ENCODE measurements around the gene ZPBP. TPM values are rescaled to one million over a fixed set of nuclear protein-coding genes. Genes with fewer than 3 reads are reported as not detected.
"Not testable (repeated sequence)": the region's sequence is repeated elsewhere in the genome, so short reads cannot be mapped to it uniquely, and the experiment has no call there.

The ZPBP gene
- total RNA-seq, 2 experiments from 2014 or later: not detected

GRCh38 chr7:50088463-50089129 is 4.5 kb downstream of the ZPBP start:
- ATAC-seq (ENCODE audit: low read depth): no peak

GRCh38 chr7:50085344-50085743 is 7.7 kb downstream of the ZPBP start:
- Mint-ChIP-seq H3K4me3 (no peak overlapping the region), H3K9me3 (no peaks in the 10 kb centered on the region), H3K27me3 (peaks cover 39% of the 10 kb centered on the region), H3K4me1 (peaks cover 2% of the 10 kb centered on the region), H3K27ac (no peak overlapping the region), H3K36me3 (no peaks in the 10 kb centered on the region)
- ATAC-seq (ENCODE audit: low read depth) (no peak), DNase-seq (no peak)
- POLR2A ChIA-PET: no interaction called here

More at GRCh38 chr7:50088463-50089129, 4.5 kb downstream of the ZPBP start:
- DNase-seq: no peak
- Mint-ChIP-seq H3K27me3 (peaks cover 24% of the 10 kb centered on the region), H3K27ac (no peak overlapping the region), H3K4me3 (no peak overlapping the region), H3K9me3 (no peaks in the 10 kb centered on the region), H3K4me1 (peaks cover 10% of the 10 kb centered on the region), H3K36me3 (no peaks in the 10 kb centered on the region)
- POLR2A ChIA-PET: no interaction called here

- Mint-ChIP-seq H3K27me3 (peaks cover 41% of the 10 kb centered on the region), H3K36me3 (peaks cover 8% of the 10 kb centered on the region), H3K27ac (no peak overlapping the region), H3K4me1 (peaks cover 17% of the 10 kb centered on the region), H3K9me3 (peaks cover 12% of the 10 kb centered on the region), H3K4me3 (no peak overlapping the region)
- DNase-seq (no peak), ATAC-seq (ENCODE audit: low read depth) (no peak)
- POLR2A ChIA-PET: no interaction called here
Measured at GRCh38 chr7:50073093-50073492, 20.0 kb downstream of the ZPBP start.

- Mint-ChIP-seq H3K27ac (peak overlapping the region; percentile 96), H3K4me3 (peak overlapping the region; percentile 94), H3K36me3 (peaks cover 8% of the 10 kb centered on the region), H3K9me3 (peaks cover 12% of the 10 kb centered on the region), H3K4me1 (peaks cover 17% of the 10 kb centered on the region), H3K27me3 (peaks cover 11% of the 10 kb centered on the region)
- POLR2A ChIA-PET: interaction anchor here (0.6 to 1.4 kb wide), 2 partner anchors 379 to 470 kb away, joined by 3 to 4 read pairs; no protein-coding TSS in a partner anchor
- peak; percentile 56 for DNase-seq
- peak; percentile 86 for ATAC-seq (ENCODE audit: low read depth)
Measured at GRCh38 chr7:50069613-50070012, 23.4 kb downstream of the ZPBP start.

GRCh38 chr7:50068850-50069551 is 24.0 kb downstream of the ZPBP start:
- DNase-seq (no peak), ATAC-seq (ENCODE audit: low read depth) (peak; percentile 72)
- Mint-ChIP-seq H3K27ac (peak overlapping the region; percentile 96), H3K4me3 (peak overlapping the region; percentile 94), H3K9me3 (peaks cover 12% of the 10 kb centered on the region), H3K4me1 (peaks cover 17% of the 10 kb centered on the region), H3K36me3 (peaks cover 8% of the 10 kb centered on the region), H3K27me3 (peaks cover 8% of the 10 kb centered on the region)
- POLR2A ChIA-PET: interaction anchor here (0.6 to 1.4 kb wide), 2 partner anchors 380 to 471 kb away, joined by 3 to 4 read pairs; no protein-coding TSS in a partner anchor

DNA sequence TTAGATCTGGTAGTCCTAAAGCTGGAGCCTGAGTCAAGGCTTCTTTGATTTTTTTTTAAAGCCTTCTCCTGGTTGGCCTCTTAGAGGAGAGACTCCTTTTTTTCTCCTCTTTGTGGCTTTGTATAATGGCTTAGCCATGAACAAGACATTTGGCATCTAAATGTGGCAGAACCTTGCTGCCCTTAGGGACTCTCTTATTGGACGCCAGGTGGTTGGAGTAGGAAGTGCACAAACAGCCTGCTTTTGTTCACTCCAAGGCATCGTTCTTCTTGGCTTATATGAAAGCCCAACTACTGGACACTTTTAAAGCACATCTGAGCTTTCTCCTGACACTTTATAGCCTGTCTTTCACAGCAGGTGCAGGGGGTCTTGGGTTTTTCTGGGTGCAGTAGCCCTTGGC is 25.0 kb downstream of the ZPBP start:
- Mint-ChIP-seq H3K4me1 (peaks cover 17% of the 10 kb centered on the region), H3K9me3 (peaks cover 8% of the 10 kb centered on the region), H3K36me3 (peaks cover 5% of the 10 kb centered on the region), H3K27ac (peak overlapping the region; percentile 96), H3K27me3 (peaks cover 4% of the 10 kb centered on the region), H3K4me3 (peak overlapping the region; percentile 94)
- POLR2A ChIA-PET: no interaction called here
- ATAC-seq (ENCODE audit: low read depth): peak; percentile 38
- DNase-seq: no peak

GRCh38 chr7:50062951-50063350 is 30.1 kb downstream of the ZPBP start:
- DNase-seq: no peak
- Mint-ChIP-seq H3K4me3 (no peak overlapping the region), H3K27ac (no peak overlapping the region), H3K36me3 (no peaks in the 10 kb centered on the region), H3K27me3 (peaks cover 14% of the 10 kb centered on the region), H3K9me3 (peaks cover 3% of the 10 kb centered on the region), H3K4me1 (no peaks in the 10 kb centered on the region)
- no peak for ATAC-seq (ENCODE audit: low read depth)
- POLR2A ChIA-PET: no interaction called here

DNA sequence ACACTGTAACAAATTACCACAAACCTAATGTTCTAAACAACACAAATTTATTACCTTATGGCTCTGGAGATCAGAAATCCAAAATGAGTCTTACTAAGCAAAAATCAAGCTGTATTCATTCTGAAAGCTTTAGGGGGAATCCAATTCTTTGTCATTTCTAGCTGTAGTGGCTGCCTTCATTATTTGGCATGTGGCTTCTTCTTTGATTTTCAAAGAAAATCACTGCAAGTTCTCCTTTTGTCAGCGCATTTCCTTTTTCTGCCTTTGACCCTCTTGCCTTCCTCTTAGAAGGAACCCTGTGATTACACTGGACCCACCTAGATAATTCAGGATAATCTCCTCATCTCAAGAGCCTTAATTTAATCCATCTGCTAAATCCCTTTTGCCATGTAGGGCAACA is 36.9 kb downstream of the ZPBP start:
- peaks cover 22% of the 10 kb centered on the region for H3K27me3 Mint-ChIP-seq

GRCh38 chr7:50047716-50048115 is 45.3 kb downstream of the ZPBP start:
- DNase-seq: no peak
- H3K9me3 Mint-ChIP-seq: peaks cover 2% of the 10 kb centered on the region
- ATAC-seq (ENCODE audit: low read depth): no peak
- no peak overlapping the region for H3K27ac Mint-ChIP-seq
- no peaks in the 10 kb centered on the region for H3K4me1 Mint-ChIP-seq
- no peaks in the 10 kb centered on the region for H3K36me3 Mint-ChIP-seq
- H3K27me3 Mint-ChIP-seq: peaks cover 28% of the 10 kb centered on the region
- POLR2A ChIA-PET: no interaction called here
- H3K4me3 Mint-ChIP-seq: no peak overlapping the region

More for the DNA sequence above, 36.9 kb downstream of the ZPBP start:
- Mint-ChIP-seq H3K9me3 (no peaks in the 10 kb centered on the region), H3K27ac (no peak overlapping the region), H3K4me1 (no peaks in the 10 kb centered on the region), H3K4me3 (no peak overlapping the region), H3K36me3 (no peaks in the 10 kb centered on the region)
- no peak for DNase-seq
- POLR2A ChIA-PET: no interaction called here
- no peak for ATAC-seq (ENCODE audit: low read depth)

- ATAC-seq (ENCODE audit: low read depth); H3K27ac Mint-ChIP-seq; DNase-seq; H3K36me3 Mint-ChIP-seq; H3K4me3 Mint-ChIP-seq; H3K9me3 Mint-ChIP-seq; POLR2A ChIA-PET; H3K4me1 Mint-ChIP-seq: not testable (repeated sequence)
- H3K27me3 Mint-ChIP-seq: peaks cover 13% of the 10 kb centered on the region
Measured at GRCh38 chr7:50041165-50041564, 51.9 kb downstream of the ZPBP start.

GRCh38 chr7:50037086-50037485 is 56.0 kb downstream of the ZPBP start:
- peaks cover 10% of the 10 kb centered on the region for H3K27me3 Mint-ChIP-seq
- no peak for DNase-seq
- no peaks in the 10 kb centered on the region for H3K36me3 Mint-ChIP-seq
- no peak overlapping the region for H3K4me3 Mint-ChIP-seq
- no peak overlapping the region for H3K27ac Mint-ChIP-seq
- POLR2A ChIA-PET: no interaction called here
- no peak for ATAC-seq (ENCODE audit: low read depth)
- no peaks in the 10 kb centered on the region for H3K4me1 Mint-ChIP-seq
- no peaks in the 10 kb centered on the region for H3K9me3 Mint-ChIP-seq

DNA sequence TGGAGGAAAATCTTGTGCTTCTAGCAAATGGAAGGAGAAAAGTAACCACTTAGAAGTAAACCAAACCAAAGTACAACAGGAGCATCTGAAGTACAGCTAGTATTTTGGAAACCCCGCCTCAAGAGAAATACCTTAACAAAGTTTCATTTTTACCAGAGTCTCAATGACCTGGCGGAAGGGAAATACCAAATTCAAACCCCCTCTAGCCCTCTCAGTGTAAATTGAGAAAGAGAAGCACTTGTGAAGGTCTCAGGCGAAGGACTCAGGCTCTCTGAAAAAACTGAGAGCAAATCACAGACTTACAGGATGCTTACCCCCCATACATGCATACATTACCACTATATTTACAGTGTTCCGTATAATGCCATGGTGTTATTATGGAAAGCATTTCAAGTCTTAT is 70.1 kb downstream of the ZPBP start:
- POLR2A ChIA-PET: no interaction called here
- Mint-ChIP-seq H3K9me3 (no peaks in the 10 kb centered on the region), H3K4me3 (no peak overlapping the region), H3K27me3 (peaks cover 7% of the 10 kb centered on the region), H3K36me3 (no peaks in the 10 kb centered on the region), H3K4me1 (no peaks in the 10 kb centered on the region), H3K27ac (no peak overlapping the region)
- DNase-seq (no peak), ATAC-seq (ENCODE audit: low read depth) (no peak)

DNA sequence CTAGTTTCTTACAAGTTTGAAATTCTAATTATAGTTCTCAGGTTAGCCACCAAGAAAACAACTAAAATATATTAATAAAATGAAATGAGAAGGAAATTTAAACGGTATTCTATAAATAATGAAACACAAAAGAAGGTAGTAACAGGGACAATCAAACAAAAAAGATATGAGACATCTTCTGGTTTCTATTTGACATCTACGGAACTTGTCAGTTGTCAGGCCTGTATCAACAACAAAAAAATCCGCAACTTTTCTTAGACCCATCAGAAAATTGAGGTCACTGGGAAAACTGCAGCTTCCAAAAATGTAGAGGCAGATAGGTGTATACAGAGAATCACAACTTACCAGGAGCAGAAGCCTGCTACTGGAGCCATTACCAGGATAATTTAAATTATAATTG is 70.6 kb downstream of the ZPBP start:
- Mint-ChIP-seq H3K27ac (no peak overlapping the region), H3K9me3 (no peaks in the 10 kb centered on the region), H3K4me3 (no peak overlapping the region), H3K4me1 (no peaks in the 10 kb centered on the region), H3K27me3 (peaks cover 7% of the 10 kb centered on the region), H3K36me3 (no peaks in the 10 kb centered on the region)
- ATAC-seq (ENCODE audit: low read depth) (no peak), DNase-seq (no peak)
- POLR2A ChIA-PET: no interaction called here

GRCh38 chr7:49995681-49996080 is 97.4 kb downstream of the ZPBP start:
- peaks cover 3% of the 10 kb centered on the region for H3K27me3 Mint-ChIP-seq
- ATAC-seq (ENCODE audit: low read depth): no peak
- no peaks in the 10 kb centered on the region for H3K4me1 Mint-ChIP-seq
- H3K4me3 Mint-ChIP-seq: no peak overlapping the region
- no peaks in the 10 kb centered on the region for H3K9me3 Mint-ChIP-seq
- H3K36me3 Mint-ChIP-seq: no peaks in the 10 kb centered on the region
- no peak for DNase-seq
- no peak overlapping the region for H3K27ac Mint-ChIP-seq
- POLR2A ChIA-PET: no interaction called here

Data from activated naive CD8-positive, alpha-beta T cell treated with anti-CD3 and anti-CD28 coated beads, Interleukin-2, amount 10 ng/mL, durations not matched to agents 7 days and 5 days (primary cell).